Neural cell (in vitro differentiated cells): ENCODE measurements around the gene SH3BGR. TPM values are rescaled to one million over a fixed set of nuclear protein-coding genes. Genes with fewer than 3 reads are reported as not detected.

Source experiments
- H2AFZ ChIP-seq: fragments of 200-600, 300-800 bp; sonication (generic), shearing (Covaris generic); 2 replicates; pipeline ENCODE4 v1.6.0; 2014; ENCODE audit warnings: low read depth, mild to moderate bottlenecking, antibody characterized with exemption, low read length, moderate library complexity
- H3F3A ChIP-seq: fragments of 200-600 bp; shearing (Covaris generic); 2 replicates; pipeline ENCODE4 v1.6.1; 2016; ENCODE audit warnings: mild to moderate bottlenecking, moderate library complexity, mixed read lengths, antibody characterized with exemption, low read length; ENCODE audit not compliant: insufficient read depth, poor library complexity, severe bottlenecking
- H3K27ac ChIP-seq: fragments of 200-600, 300-800 bp; sonication (generic), shearing (Covaris generic); 2 replicates; pipeline ENCODE4 v1.5.1; 2014; ENCODE audit warnings: mild to moderate bottlenecking, low read length, moderate library complexity
- H3K27me3 ChIP-seq: fragments of 300-800, 200-600 bp; sonication (generic), shearing (Covaris generic); 2 replicates; pipeline ENCODE4 v1.6.0; 2014; ENCODE audit warnings: mild to moderate bottlenecking, low read depth, low read length, moderate library complexity; ENCODE audit not compliant: insufficient read depth
- H3K36me3 ChIP-seq: fragments of 300-800, 200-600 bp; sonication (generic), shearing (Covaris generic); 2 replicates; pipeline ENCODE4 v1.5.1; 2014; ENCODE audit warnings: mild to moderate bottlenecking, antibody characterized with exemption, low read length, moderate library complexity; ENCODE audit not compliant: insufficient read depth
- H3K4me2 ChIP-seq: fragments of 300-800, 200-600 bp; sonication (generic), shearing (Covaris generic); 2 replicates; pipeline ENCODE4 v1.6.0; 2014; ENCODE audit warnings: mild to moderate bottlenecking, low read length
- H3K4me3 ChIP-seq: fragments of 300-800, 200-600 bp; sonication (generic), shearing (Covaris generic); 2 replicates; pipeline ENCODE4 v1.5.1; 2014; ENCODE audit warnings: mild to moderate bottlenecking, low read length, moderate library complexity
- H3K79me2 ChIP-seq: fragments of 200-600 bp; shearing (Covaris generic); replicated peaks from 2 replicates; pipeline ENCODE4 v1.6.0; 2014; ENCODE audit warnings: mild to moderate bottlenecking, low read length, moderate library complexity; ENCODE audit not compliant: insufficient read depth
- H3K9ac ChIP-seq: fragments of 300-800, 200-600 bp; sonication (generic), shearing (Covaris generic); 2 replicates; pipeline ENCODE4 v1.6.1; 2016; ENCODE audit warnings: mild to moderate bottlenecking, low read length, mixed read lengths
- H3K9me2 ChIP-seq: fragments of 200-600 bp; shearing (Covaris generic); 2 replicates; pipeline ENCODE4 v1.6.1; 2016; ENCODE audit warnings: mild to moderate bottlenecking, low read length, mixed read lengths; ENCODE audit not compliant: insufficient read depth
- H3K9me3 ChIP-seq: fragments of 200-600, 300-800 bp; sonication (generic), shearing (Covaris generic); 2 replicates; pipeline ENCODE4 v1.6.1; 2016; ENCODE audit warnings: mild to moderate bottlenecking, mixed run types, low read length, moderate library complexity, mixed read lengths
- H4K20me1 ChIP-seq: fragments of 200-600 bp; shearing (Covaris generic); 2 replicates; pipeline ENCODE4 v1.6.1; 2016; ENCODE audit warnings: mild to moderate bottlenecking, mixed run types; ENCODE audit not compliant: insufficient read depth
- EP300 ChIP-seq: fragments of 450-650 bp; conservative IDR thresholded peaks from 2 replicates; pipeline ENCODE4 v1.6.1; 2014; ENCODE audit warnings: antibody characterized with exemption, mild to moderate bottlenecking, moderate library complexity; ENCODE audit not compliant: poor library complexity, severe bottlenecking
- EZH2 ChIP-seq: fragments of 200-600, 300-800 bp; shearing (Covaris generic), sonication (generic); IDR thresholded peaks from 2 replicates; pipeline ENCODE4 v1.6.1; 2014; ENCODE audit warnings: antibody characterized with exemption, low read length, borderline replicate concordance, mild to moderate bottlenecking; ENCODE audit not compliant: insufficient read depth, poor library complexity, severe bottlenecking
- MXI1 ChIP-seq: fragments of 450-650 bp; conservative IDR thresholded peaks from 2 replicates; pipeline ENCODE4 v1.6.1; 2014; ENCODE audit warnings: antibody characterized with exemption, mild to moderate bottlenecking; ENCODE audit not compliant: poor library complexity, severe bottlenecking
- POLR2AphosphoS5 ChIP-seq: IDR thresholded peaks from 2 replicates; pipeline ENCODE4 v1.6.1; 2012
- RAD21 ChIP-seq: fragments of 450-650 bp; conservative IDR thresholded peaks from 2 replicates; pipeline ENCODE4 v1.6.1; 2014; ENCODE audit warnings: antibody characterized with exemption, mild to moderate bottlenecking, moderate library complexity
- REST ChIP-seq: IDR thresholded peaks from 2 replicates; pipeline ENCODE4 v1.6.1; 2012; ENCODE audit warnings: borderline replicate concordance
- SMC3 ChIP-seq: fragments of 450-650 bp; conservative IDR thresholded peaks from 2 replicates; pipeline ENCODE4 v1.6.1; 2014; ENCODE audit warnings: antibody characterized with exemption, mild to moderate bottlenecking, moderate library complexity; ENCODE audit not compliant: poor library complexity
- TAF1 ChIP-seq: IDR thresholded peaks from 2 replicates; pipeline ENCODE4 v1.6.1; 2012; ENCODE audit warnings: low read depth
- polyA plus RNA-seq: library from polyadenylated mRNA; depleted of rRNA; stranded (reverse); fragments of >200 nt; gene quantifications from 2 replicates; pipeline ENCODE4 v1.2.3, GENCODE V29; 2014
- TF ChIP-seq, protein P1 (sequence below): fragments of 450-650 bp; IDR thresholded peaks from 2 replicates; pipeline ENCODE4 v1.5.1; 2014; ENCODE audit warnings: antibody characterized with exemption, mild to moderate bottlenecking, moderate library complexity; ENCODE audit not compliant: poor library complexity, severe bottlenecking

Gene SH3BGR
- polyA plus RNA-seq, 1 donor from 2014 or later = 13.8 TPM

DNA sequence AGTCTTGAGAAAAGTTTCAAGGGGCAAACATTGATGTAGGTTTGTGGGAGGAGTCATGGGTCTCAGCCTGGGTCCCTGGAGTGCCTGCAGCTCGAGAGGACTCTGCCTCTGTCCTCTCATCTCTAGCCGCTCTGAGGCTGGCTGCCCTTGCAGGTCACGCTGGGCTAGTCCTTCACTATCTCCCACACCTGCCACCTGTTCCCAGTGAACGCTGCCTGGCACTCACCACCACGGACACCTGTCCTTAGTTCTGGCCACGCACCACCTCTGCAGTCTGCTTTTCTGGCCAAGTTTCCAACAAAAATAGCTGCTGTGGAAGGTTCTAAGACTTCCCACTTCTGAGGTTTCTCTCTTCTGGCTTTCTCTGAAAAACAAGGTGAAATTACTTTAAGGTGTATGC, 52.5 kb downstream of the SH3BGR start:
- Histone ChIP-seq H3K27ac (no peak overlapping the region), H3K27me3 (no peaks in the 10 kb centered on the region), H3K9me3 (no peaks in the 10 kb centered on the region), H3K4me3 (no peak overlapping the region), H4K20me1 (no peaks in the 10 kb centered on the region), H3F3A (no peaks in the 10 kb centered on the region), H3K4me2 (no peak overlapping the region), H3K9ac (no peak overlapping the region), H3K79me2 (no peaks in the 10 kb centered on the region), H3K9me2 (no peaks in the 10 kb centered on the region), H2AFZ (no peak overlapping the region), H3K36me3 (no peaks in the 10 kb centered on the region)
- TF ChIP-seq, protein P1, sequence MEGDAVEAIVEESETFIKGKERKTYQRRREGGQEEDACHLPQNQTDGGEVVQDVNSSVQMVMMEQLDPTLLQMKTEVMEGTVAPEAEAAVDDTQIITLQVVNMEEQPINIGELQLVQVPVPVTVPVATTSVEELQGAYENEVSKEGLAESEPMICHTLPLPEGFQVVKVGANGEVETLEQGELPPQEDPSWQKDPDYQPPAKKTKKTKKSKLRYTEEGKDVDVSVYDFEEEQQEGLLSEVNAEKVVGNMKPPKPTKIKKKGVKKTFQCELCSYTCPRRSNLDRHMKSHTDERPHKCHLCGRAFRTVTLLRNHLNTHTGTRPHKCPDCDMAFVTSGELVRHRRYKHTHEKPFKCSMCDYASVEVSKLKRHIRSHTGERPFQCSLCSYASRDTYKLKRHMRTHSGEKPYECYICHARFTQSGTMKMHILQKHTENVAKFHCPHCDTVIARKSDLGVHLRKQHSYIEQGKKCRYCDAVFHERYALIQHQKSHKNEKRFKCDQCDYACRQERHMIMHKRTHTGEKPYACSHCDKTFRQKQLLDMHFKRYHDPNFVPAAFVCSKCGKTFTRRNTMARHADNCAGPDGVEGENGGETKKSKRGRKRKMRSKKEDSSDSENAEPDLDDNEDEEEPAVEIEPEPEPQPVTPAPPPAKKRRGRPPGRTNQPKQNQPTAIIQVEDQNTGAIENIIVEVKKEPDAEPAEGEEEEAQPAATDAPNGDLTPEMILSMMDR = no peak
- TF ChIP-seq EP300 = no peak
- no peak for TF ChIP-seq SMC3
- TF ChIP-seq RAD21 = no peak
- no peak for TF ChIP-seq EZH2
- TF ChIP-seq MXI1 = no peak
- TF ChIP-seq POLR2AphosphoS5 = no peak
- no peak for TF ChIP-seq REST
- no peak for TF ChIP-seq TAF1

DNA sequence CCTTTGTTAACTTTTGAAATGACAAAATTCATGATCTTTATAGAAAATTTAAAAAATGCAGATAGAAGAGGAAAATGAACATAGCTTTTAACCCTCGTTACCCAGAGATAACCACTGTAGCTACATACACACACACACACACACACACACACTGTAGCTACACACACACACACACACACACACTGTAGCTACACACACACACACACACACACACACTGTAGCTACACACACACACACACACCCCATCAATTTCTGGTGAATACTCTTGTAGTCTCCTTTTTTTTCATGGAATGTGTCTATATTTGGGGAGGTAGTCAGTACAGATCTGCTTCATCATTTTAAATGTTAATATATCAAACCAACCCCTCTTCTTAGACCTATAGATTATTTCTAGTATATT, 58.5 kb downstream of the SH3BGR start:
- no peaks in the 10 kb centered on the region for H3K9me3 ChIP-seq
- no peaks in the 10 kb centered on the region for H3F3A ChIP-seq
- no peak overlapping the region for H3K4me2 ChIP-seq
- no peaks in the 10 kb centered on the region for H3K27me3 ChIP-seq
- no peak overlapping the region for H2AFZ ChIP-seq
- no peak overlapping the region for H3K27ac ChIP-seq
- no peaks in the 10 kb centered on the region for H4K20me1 ChIP-seq
- no peaks in the 10 kb centered on the region for H3K79me2 ChIP-seq
- no peak overlapping the region for H3K4me3 ChIP-seq
- H3K9ac ChIP-seq = no peak overlapping the region
- TF ChIP-seq REST = no peak
- TF ChIP-seq SMC3 = no peak
- TF ChIP-seq POLR2AphosphoS5 = no peak
- TF ChIP-seq, protein P1 = no peak
- no peak for TF ChIP-seq TAF1
- no peak for TF ChIP-seq MXI1
- no peak for TF ChIP-seq EZH2
- TF ChIP-seq RAD21 = no peak
- TF ChIP-seq EP300 = no peak
- no peaks in the 10 kb centered on the region for H3K36me3 ChIP-seq
- no peaks in the 10 kb centered on the region for H3K9me2 ChIP-seq
